Measurements from ENCODE around the gene FUCA1.
A peak's percentile ranks its signal among the peaks of the same experiment; 100 is the strongest.
"Not testable (repeated sequence)": the region's sequence is repeated elsewhere in the genome, so short reads cannot be mapped to it uniquely, and the experiment has no call there.

Gene FUCA1

DNA sequence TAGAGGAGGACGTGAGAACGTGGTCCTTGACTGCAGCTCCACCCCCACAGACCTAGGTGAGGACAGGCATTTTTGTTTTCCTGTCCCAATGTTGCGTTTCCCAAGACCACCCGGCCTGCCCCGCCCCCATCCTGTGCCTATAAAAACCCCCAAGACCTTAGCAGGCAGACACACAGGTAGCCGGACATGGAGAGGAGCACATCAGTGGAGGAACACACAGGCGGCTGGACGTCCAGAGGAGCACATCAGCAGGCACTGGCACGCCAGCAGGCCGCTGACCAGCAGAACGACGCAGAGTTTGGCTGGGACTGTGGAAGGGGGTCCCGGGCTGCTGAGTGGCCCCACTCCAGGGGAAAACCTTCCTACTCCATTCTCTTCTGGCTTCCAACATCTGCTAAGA is 30.2 kb downstream of the FUCA1 start:
- no peak for DNase-seq (ENCODE audit: low spot score)

DNA sequence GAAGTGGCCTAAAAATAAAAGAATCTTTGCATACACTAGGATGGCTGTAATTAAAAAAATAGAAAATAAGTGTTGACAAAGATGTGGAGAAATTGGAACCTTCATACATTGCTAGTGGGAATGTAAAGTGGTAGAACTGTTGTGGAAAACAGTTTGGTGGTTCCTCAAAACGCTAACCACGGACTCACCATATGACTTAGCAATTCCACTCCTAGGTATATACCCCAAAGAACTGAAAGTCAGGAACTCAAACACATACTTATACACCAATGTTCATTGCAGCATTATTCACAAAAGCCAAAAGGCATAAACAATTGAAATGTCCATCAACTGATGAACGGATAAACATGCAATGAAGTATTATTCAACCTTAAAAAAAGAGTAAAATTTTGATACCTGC is 32.1 kb downstream of the FUCA1 start:
- no peak for DNase-seq (ENCODE audit: low spot score)

DNA sequence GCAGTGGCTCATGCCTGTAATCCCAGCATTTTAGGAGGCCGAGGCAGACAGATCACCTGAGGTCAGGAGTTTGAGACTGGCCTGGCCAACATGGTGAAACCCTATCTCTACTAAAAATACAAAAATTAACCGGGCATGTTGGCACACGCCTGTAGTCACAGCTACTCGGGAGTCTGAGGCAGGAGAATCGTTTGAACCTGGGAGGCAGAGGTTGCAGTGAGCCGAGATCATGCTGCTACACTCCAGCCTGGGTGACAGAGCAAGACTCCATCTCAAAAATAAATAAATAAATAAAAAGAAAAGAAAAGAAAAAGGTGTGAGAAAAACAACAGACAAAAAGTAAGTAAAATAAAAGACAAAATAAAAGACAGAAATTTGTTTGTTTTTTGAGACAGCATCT is 33.9 kb downstream of the FUCA1 start:
- DNase-seq (ENCODE audit: low spot score) = not testable (repeated sequence)

DNA sequence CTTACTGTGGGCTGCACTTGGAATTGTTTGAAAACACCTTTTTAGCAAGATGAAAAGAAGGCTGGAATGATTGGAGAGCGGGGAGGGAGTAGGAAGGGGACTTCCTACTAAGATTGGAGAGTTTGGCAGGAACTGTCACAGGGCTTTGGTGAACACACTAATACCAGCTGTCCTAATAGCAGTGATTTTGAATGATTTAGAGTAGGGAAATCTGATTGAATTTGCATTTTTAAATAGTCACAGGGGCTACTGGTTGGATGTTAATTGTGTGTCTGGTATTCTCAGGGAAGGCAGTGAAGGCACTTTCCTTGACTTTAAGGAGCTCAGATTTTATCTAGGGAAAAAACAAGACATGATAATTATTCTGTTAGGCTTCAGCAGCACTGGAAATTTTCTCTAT is 40.4 kb downstream of the FUCA1 start:
- no peak for DNase-seq (ENCODE audit: low spot score)

DNA sequence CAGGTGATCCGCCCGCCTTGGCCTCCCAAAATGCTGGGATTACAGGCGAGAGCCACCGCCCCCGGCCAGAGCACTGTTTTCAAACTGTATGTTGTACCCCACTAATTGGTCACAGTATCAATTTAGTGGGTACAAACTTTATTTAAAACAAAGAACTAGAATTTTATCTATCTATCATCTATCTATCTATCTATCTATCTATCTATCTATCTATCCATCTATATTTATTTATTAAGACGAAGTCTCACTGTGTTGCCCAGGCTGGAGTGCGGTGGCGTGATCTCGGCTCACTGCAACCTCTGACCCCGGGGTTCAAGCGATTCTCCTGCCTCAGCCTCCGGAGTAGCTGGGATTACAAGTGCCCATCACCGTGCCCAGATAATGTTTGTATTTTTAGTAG is 41.5 kb downstream of the FUCA1 start:
- DNase-seq (ENCODE audit: low spot score) = not testable (repeated sequence)

DNA sequence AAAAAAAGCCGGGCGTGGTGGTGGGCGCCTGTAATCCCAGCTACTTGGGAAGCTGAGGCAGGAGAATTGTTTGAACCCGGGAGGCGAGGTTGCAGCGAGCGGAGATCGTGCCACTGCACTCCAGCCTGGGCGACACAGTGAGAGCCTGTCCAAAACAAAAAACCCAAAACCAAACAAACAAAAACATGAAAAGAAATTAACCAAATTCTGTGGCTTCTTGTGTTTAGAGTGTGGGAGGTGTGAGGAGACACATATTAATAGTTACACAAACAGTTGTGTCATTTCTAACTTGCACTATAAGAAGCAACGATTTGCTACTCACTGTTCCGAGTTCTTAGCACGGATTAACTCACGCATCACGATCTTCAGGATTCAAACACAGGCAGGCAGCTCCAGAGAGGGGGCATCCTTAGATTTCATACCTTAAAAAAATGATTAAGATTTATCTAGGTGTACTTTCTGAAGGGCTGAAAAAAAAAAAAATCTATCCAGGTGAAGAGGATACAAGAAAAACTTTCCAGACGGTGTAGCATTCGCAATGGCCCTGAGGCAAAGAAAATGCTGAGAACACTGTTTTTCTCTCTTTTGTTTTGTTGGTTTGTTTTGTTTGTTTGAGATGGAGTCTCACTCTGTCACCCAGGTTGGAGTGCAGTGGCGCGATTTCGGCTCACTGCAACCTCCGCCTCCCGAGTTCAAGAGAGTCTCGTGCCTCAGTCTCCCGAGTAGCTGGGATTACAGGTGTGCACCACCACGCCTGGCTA is 42.1 kb downstream of the FUCA1 start:
- peak; percentile 38 for DNase-seq (ENCODE audit: low spot score)

DNA sequence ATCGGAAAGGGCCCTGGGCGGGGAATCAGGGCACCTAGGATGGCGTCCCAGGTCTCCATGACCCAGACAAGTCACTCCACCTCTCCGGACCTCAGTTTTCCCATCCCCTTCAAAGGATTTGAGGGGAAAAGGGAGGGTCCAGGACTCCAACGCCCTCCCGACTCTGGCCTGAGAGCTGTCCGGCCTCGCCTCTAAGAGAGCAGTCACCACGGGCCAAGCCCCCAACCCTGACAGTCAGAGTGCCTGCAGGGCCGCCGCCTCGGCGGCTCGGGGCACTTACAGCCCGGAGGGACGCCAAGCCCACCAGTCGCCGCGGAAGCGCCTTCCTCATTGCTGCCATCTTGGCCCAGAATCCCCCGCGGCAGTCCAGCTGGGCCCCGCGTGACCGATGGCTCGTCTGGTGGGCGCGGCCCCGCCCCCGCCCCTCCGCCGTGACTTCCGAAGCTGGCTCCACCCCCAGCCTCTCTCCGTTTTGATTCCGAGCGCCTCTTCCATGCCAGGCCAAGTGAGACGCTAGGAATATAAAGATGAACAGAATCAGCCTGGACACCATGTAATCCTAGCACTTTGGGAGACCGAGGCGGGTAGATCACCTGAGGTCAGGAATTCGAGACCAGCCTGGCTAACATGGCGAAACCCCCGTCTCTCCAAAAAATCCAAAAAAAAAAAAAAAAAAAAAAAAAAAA is 42.9 kb downstream of the FUCA1 start, which contains the start of gene HMGCL:
Gene HMGCL (minus strand): TSS at position 354 of the 686 bp plus-strand sequence. CDS start 14 bp downstream, at position 340.
- peak; percentile 91 for DNase-seq (ENCODE audit: low spot score)

DNA sequence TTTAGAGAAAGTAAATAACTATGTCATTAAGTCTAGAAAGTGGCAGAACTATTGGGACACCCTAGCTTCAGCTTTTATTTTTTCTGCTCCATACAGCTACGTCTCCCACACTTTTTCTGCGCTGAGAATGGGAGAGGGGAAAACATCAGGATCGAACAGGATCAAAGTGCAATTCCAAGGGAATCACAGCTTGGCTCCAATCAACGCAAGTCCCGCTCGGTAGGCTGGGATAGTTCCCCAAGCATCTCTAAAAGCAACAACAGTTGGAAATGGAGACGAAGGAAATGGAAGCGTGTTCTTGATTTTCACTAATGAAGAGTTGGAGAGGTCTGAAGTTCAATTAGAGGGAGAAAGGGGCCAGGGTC is 43.4 kb downstream of the FUCA1 start:
- no peak for DNase-seq (ENCODE audit: low spot score)

DNA sequence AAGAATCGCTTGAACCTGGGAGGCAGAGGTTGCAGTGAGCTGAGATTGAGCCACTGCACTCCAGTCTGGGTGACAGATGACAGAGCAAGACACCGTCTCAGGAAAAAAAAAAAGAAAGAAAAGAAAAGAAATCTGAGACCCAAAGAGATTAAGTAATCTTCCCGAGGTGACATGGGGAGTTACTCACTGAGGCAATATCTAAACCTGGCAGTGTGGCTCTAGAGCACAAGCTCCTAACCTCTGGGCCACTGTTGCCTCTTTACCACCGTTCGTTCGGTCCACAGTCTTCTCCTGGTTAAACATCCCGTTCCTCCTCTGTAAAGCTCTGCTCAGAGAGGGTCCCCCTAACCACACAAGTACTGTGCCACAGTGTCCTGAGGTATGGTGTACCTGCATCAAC is 44.3 kb downstream of the FUCA1 start:
- no peak for DNase-seq (ENCODE audit: low spot score)

DNA sequence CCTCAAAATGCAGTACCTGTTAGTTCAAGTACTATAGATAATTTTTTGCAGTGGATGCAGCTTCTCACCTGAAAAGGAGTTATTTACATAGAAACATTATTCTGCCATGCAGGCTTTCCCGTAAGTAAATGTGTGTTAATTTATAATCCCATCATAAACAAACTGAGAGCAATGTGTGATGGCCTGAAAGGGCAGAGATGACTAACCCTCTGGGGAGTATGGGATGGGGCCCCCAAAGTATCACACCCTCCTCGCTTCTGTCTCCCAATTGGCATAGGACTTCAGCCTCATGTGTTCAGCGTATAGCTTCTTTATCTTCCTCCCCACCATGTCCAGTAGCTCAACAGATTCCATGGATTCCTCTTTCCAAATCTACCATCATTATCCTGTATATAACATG is 50.5 kb downstream of the FUCA1 start:
- no peak for DNase-seq (ENCODE audit: low spot score)

DNA sequence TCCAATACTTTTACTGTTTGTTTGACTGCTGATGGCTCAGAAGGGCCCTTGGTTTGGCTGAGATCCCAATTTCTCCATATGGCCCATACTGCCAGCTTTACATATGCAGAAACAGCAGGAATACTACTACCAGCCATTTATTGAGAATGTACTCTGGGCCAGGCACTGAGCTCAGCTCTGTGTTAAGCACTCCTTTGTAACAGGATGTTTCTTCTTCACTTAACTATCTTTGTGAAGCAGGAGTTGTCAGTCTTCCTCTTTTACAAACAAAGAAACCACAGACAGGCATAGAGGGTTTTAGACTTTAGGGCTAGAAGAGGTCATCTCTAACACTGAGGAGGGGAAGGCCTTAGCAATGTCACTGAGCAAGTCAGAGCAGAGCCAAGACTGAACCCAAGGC is 51.2 kb downstream of the FUCA1 start:
- DNase-seq (ENCODE audit: low spot score) = no peak

DNA sequence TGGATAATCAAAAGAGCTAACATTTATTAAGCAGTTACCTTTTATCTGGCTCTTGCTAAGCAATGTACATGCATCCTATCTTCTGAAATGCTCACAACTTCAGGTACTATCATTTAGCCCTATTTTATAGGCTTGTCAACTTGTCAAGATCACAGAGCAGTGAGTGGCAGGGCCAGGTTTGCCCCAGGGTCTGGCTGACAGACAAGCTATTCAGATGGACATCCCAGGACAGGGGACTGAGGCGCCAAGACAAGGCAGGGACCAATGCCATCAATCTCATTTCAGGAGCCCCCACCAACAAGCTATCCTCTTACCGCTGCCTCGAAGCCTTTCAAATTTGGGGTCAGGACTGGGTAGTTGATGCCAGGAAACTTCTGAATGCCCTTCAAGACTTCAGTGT is 51.7 kb downstream of the FUCA1 start:
- no peak for DNase-seq (ENCODE audit: low spot score)

DNA sequence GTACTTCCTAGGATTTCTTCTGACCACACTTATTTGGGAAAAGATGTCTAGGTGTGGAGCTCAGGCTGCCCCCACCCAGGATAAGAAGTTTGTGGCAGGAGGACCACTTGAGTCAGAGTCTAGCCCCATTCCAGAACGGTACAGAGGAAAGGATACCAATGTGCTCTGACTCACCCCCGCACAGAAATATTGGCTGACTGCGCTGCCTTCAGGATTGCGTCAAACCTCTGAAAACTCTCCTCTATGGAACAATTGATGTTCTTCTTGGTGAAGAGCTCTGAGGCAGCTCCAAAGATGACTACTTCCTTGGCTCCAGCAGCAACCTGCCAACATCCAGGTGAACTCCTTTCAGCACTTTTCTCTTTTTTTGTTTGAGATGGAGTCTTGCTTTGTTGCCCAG is 54.1 kb downstream of the FUCA1 start:
- no peak for DNase-seq (ENCODE audit: low spot score)

DNA sequence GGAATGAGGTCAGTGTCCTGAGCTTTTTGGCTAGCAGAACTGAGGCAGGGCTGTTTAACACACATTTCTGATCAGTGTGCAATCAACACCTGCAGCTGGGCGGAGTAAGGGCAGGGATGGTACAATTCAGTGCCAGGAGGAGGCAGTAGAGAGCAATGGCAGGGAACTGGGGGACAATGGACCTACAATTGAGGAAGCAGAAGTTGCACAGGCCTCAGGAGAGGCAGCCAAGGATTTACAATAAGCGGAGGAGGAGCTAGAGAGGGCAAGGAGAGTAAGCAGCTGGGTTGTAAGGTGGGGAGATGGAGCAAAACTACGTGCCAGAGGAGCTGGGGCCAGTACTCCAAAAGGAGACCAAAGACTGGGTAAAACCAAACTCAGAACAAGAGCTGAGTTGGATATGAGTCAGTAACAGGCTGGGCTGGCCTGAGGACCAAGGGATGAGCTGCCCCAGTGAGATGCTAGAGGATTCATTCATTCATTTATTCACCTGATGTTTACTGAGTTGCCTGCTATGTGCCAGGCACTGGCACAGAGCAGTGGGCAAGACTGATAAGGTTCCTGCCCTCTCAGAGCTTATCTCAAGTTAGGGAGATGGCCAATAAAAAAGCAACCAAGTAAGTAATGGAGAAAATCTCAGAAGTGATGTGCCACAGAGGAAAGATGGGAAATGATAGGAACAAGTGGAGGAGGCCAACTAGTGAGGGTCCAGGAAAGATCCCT is 57.1 kb downstream of the FUCA1 start:
- DNase-seq (ENCODE audit: low spot score) = peak; percentile 81

DNA sequence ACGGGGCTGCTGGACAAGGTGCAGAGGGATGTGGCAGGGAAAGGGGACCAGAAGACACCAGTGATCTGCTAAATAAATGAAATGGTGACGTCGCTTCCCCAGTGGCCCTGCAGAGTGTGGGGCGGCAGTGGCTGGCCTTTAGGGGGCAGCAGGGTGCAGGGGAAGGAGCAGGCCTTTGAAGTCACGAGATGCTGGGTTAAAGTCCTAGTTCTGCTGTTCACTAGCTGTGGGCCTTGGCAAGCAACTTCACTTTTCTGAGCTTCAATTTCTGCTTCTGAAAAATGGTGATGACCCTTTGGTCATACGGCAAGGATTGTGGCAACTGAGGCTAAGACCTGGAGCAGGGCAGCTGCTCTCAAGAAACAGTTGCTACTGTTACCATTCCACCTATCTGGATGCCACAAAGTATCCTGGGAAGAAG is 58.3 kb downstream of the FUCA1 start:
- DNase-seq (ENCODE audit: low spot score) = peak; percentile 90

DNA sequence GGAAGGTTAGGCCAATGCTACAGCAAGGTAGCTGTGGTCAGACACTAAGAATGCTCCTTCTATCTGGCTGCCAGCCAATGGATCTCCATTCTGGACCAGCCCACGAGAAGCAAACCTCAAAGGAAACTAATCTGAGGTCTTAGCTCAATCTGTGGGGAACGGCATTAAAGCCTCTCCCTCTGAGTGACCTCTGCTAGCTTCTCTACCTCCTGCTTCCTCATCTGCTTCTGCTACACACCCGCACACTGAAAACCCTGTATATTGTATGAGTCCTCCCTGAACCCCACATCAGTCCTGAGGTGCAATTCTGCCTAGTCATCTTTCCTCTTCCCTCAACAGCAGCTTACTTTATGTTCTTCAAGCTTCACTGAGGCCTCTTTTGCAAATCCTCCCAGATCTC is 60.6 kb downstream of the FUCA1 start:
- DNase-seq (ENCODE audit: low spot score) = peak; percentile 45

DNA sequence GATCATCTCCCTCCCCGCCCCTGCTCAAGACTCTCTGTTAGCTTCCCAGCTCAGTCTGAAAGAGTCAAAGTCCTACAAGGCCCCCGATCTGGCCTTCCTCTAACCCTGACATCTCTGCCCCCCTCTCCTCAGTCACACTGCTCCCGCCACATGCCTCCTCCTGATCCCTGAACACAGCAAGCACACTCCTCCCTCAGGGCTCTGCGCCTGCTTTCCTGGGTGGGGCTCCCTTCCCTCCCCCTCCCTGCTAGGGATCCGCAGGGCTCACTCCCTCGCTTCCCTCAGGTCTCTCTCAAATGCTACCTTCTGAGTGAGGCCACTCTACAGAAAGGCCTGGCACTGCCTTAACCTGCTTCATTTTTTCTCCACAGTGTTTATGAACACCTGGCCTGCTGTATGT is 61.8 kb downstream of the FUCA1 start:
- no peak for DNase-seq (ENCODE audit: low spot score)

DNA sequence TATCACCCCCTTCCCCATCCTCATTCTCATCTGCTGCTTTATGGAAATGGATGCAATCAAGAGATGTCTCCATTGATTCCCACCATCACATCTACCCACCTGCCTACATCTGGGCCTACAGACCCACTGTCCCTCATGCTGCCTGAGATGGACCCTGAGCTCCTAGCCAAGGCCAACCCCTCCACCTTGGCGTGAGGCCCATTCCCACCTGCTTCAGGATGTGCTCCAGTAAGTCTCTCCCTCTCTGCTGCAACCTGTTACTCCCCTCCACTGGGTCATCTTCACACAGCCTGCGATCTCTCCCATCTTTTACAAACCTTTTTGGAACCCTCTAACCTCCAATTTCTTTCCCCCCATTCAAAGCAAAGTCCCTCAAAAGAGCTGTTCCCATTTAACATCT is 63.1 kb downstream of the FUCA1 start:
- DNase-seq (ENCODE audit: low spot score) = no peak

DNA sequence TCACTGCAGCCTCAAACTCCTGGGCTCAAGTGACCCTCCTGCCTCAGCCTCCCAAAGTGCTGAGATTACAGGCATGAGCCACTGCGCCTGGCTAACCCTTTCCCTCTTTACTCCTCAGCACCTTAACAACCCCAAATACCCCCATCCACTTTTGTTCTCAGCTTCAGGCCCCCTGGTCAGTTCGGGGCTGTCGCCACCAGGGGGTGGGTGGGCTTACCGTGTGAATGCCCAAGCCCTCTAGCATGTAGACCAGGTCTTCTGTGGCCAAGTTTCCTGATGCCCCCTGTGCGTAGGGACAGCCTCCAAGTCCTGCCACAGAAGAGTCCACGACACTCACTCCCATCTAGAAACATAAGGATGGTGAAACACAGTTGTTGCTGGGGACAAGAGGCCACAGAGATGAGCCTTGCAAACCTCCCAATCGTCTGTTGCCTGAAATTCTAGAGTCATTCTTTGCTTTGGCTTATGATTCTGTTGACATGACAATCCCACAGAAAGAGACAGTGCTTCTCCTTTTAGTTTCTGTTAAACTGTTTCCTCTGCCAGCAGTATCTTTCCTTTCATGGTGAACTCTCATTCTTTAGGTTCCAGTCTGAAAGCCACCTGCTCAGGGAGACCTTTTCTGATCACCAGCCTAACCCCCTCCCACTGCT is 63.8 kb downstream of the FUCA1 start:
- DNase-seq (ENCODE audit: low spot score) = no peak

DNA sequence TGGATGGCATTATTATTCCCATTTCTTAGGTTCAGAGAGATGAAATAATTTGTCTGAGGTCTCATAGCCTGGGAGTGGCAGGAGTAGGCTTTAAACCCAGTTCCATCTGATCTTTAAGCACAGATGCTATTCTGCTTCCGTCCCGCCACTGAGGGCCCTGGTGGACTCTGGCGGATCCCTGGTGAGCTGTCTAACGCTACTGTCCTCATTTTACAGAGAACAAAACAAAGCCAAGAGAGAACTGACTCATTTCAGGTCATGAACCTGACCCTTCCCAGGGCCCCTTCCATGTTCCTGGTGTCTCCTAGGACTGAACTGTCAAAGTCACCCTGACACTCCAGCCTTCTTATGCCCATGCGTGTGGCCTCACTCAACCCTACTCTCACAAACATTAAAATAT is 64.4 kb downstream of the FUCA1 start:
- DNase-seq (ENCODE audit: low spot score) = no peak

DNA sequence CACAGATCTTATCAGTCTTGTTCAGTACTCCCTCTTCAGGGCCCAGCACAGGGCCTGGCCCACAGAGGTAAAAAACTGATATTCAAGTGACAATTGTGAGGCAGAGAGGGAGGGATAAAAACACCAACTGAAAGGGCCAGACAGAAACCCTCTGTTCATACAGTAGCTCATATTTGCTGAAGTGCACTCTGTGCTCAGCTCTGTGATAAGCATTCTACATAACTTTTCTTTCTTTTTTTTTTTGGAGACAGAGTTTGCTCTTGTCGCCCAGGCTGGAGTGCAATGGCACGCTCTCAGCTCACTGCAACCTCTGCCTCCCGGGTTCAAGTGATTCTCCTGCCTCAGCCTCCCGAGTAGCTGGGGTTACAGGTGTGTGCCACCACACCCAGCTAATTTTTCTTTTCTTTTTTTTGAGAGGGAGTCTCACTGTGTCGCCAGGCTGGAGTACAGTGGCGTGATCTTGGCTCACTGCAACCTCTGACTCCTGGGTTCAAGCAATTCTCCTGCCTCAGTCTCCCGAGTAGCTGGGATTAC is 65.2 kb downstream of the FUCA1 start:
- DNase-seq (ENCODE audit: low spot score) = not testable (repeated sequence)

DNA sequence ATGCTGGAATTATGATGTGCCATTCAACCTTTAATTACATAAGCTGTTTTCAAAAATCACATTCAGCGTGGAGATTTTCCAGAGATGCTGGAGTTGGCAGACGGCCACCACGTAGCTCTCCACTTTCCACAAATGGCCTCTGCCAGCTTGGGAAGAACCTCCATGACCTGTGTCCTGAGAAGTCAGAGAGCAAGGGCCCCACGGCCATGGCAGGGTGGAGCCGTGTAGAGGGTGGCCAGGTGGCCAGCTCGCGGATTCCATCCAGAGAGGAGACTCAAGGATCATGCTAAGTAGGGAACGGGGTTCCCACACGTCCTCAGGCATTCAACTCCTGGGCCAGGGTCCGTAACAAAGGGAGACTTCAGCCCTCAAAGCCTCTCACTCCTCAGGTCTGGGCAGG is 66.2 kb downstream of the FUCA1 start:
- DNase-seq (ENCODE audit: low spot score) = no peak
